ENCODE measurements around the gene MTRF1.
"Not testable (repeated sequence)": the region's sequence is repeated elsewhere in the genome, so short reads cannot be mapped to it uniquely, and the experiment has no call there.

Gene MTRF1

DNA sequence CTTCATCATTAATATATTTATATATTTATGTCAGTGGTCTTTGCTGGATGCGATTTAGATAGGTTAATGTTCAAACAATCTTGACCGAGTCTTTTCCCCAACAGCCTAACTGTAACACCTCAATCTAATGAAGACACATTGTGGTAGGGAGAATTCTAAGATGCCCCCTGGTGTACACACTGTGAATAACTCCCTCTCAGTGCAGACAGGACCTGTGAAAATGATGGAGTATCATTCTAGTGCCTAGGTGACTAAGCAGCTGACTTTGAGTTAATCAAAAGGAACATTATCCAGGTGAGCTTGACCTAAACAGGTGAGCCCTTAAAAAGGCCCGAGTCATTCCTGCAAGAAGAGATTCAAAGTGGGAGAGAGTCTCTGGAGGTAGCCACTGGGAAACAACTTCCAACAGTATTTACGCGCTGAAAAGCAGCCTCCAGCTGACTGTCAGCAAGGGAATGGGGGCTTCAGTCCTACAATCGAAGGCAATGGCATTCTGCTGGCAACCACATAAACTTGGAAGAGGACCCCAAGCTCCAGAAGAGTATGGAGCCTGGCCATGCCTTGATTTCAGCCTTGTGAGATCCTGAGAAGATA is 41.0 kb downstream of the MTRF1 start:
- peak; percentile 95 for FAIRE-seq

DNA sequence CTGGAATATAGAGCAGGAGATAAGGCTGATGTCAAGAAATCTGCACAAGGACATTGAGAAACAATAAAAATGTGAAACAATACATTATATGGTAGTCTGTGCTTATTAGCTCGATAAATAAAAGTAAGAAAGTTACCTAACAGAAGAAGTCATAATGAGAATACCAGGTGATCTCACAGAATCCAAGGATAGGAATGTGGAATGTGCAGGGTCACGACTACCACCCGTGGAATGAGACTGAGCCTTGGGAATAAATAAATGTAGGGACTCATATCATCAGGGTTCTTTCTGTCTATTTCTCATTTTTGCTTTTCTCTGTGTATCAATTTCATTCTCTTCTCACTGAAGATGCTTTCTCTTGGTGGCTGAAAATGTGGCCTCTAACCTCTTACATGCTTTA is 43.0 kb downstream of the MTRF1 start:
- no peak for FAIRE-seq

DNA sequence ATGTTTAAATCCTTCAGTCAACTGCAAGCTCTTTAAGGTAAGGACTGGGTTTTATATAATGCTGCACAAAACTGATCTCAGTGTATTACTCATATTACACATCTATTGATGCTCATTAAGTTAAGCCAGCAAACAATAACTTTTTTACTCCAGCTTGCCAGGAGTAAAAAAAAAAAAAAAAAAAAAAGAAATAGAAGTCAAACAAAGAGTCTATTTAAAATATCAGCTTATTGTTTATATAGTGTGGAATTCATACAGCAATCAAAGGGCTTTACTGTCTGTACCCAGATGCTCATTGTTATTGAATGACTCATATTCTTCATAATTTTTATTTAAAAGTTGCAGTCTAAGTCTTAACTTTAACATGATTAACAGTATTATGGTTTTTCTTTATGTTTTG is 47.2 kb downstream of the MTRF1 start:
- no peak for FAIRE-seq

DNA sequence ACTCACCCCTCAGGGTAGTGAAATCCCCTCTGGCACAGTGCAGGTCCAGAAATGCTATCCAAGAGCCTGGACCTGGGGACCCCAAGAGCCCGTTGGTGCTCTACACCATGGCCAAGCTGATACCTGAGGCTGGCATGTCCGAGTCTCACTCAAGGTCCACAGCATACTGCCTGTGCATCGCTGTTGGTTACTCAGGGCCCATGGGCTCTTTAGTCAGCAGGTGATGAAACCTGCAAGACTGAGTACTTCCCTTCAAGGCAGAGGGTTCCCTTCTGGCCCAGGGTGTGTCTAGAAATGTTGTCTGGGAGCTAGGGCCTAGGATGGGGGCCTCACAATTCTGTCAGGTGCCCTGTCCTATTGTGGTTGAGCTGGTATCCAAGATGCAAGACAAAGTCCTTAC is 49.5 kb downstream of the MTRF1 start:
- no peak for FAIRE-seq

DNA sequence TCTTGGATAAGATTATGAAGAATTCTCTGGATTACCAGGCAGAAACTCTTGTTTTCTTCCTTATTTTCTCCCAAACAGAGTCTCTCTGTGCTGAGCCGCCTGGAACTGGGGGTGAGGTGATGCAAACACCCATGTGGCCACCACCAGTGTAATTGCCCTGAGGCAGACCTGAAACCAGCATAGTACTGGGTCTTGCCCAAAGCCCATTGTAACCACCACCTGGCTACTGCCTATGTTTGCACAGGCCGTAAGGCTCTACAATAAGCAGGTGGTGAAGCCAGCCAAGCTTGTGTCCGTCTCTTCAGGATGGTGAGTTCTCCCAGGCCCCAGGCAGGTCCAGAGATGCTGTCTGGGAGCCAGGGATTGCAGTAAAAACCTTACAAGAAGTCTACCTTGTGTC is 50.1 kb downstream of the MTRF1 start:
- no peak for FAIRE-seq

DNA sequence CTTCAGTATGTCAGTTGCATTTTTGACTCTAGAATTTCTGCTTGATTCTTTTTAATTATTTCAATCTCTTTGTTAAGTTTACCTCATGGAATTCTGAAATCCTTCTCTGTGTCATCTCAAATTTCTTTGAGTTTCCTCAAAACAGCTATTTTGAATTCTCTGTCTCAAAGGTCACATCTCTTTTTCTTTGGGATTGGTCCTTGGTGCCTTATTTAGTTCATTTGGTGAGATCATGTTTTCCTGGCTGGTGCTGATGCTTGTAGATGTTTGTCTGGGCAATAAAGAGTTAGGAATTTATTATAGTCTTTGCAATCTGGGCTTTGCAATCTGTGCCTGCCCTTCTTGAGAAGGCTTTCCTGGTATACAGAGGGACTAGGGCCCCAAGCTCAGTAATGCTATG is 50.5 kb downstream of the MTRF1 start:
- FAIRE-seq = no peak

DNA sequence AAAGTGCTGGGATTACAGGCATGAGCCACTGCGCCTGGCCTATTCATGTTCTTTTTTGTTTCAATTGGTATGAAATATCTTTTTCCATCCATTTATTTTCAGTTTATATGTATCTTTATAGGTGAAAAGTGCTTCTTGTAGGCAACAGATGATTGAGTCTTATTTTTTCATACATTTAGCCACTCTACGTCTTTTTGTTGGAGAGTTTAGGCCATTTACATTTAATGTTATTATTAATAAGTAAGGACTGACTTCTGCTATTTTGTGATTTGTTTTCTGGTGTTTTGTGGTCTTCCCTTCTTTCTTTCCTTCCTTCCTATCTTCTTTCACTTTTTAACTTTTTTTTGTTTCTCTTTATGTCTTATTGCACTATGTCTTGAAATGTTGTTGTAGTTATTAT is 52.3 kb downstream of the MTRF1 start:
- FAIRE-seq = no peak

DNA sequence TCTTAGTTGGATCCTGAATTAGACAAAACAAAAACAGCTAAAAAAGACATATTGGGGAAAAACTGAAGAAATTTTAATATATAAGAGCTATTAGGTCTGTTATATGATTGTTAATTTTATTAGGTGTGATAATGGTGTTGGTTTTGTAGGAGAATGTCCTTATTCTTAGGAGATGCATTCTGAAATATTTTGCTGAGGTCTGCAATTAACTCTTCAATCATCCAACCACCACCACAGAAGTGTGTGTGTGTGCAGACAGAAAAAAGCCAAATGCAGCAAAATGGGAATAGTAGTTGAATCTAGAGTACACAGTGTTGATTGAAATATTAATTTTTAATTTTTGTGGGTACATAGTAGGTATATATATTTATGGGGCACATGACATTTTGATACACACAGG is 56.9 kb downstream of the MTRF1 start:
- no peak for FAIRE-seq

DNA sequence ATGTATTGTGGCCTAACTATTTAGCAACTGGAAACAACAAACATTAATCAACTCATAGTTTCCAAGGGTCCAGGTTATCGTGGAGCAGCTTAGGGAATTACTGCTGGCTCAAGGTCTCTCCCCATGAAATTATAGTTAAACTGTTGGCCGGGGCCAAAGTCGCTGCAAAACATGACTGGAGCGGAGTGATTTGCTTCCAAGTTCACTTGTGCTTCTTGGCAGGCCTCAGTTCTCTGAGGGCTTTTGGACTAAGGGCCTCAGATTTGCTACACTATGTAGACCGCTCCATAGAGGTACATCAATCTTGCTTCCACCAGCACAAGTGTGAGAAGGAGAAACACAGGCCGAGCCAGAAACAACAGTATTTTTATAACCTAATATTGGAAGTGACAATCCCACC is 59.6 kb downstream of the MTRF1 start:
- no peak for FAIRE-seq

DNA sequence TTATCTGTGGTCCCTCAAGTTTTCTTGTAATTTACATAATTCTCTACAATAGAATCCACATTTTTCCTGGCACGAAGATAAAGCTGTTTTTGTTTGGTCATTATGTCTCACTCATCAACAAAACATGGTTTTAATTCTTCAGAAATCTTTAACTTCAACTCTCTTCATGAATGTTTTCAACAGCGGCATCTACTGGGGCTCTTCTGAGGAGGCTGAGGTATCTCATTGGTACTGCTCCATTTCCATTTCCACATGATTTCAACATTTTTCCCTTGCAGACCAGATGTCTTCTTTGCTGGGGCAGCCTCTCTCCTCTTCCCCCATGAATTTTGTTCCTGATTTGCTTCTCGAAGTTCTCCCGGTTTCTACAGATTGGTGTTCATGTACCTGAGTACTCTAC is 63.2 kb downstream of the MTRF1 start:
- no peak for FAIRE-seq

DNA sequence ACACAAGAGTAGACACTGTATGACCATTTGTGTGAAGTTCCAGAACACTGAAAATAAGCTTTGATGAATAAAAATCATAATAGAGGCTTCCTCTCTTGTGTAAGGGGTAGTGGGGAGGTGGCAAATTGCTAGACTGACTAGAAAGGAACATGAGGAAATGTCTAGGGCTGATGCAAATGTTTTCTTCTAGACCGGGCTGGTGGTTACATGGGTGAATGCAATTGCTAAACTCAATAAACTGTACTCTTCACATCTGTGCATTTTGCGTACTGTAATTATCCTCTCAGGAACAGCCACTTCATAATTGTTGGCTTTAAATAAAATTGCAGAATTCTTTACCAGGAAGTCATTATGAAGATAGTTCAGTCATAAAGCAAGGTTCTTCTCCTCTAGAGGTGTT is 63.9 kb downstream of the MTRF1 start:
- FAIRE-seq = no peak

DNA sequence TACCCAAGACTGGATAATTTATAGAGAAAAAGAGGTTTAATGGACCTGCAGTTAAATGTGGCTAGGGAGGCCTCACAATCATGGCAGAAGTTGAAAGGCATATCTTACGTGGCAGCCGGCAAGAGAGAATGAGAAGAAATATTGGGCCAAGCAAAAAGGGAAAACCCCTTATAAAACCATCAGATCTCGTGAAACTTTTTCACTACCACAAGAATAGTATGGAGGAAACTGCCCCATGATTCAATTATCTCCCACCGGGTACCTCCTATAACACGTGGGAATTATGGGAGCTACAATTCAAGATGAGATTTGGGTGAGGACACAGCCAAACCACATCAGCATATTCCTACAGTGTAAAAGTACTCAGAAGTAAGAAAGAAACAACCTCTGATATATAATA is 64.3 kb downstream of the MTRF1 start:
- FAIRE-seq = no peak

DNA sequence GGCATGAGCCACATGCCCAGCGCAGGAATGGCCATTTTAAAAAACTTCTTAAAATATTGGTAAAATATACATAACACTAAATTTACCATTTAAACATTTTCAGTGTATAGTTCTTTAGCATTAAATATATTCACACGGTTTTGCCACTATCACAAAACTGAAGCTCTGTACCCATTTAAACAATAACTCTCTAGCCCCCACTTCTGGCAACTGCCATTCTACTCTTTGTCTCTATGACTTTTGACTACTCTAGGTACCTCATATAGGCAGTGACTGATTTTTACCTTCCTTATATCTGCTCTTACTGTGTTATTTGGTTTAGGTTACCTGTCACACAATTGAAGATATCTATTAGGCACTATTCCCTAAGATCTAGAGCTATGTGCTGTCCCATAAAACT is 66.8 kb downstream of the MTRF1 start:
- FAIRE-seq = no peak

DNA sequence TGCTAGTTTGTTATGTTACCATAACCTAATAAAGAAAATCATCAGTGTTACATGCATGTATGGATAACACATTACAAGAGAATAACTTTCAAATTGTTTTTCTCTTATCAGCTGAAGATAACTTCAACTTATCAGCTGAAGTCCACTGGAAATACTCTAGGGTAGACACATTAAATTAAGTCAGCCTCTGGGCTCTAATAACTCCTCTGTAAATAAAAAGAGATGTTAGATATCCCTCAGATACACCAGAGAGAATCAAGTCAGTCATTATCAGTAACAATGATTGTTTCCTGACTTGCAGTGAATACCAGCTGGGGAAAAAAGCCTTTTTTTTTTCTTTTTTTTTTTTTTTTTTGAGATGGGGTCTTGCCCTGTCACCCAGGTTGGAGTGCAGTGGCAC is 67.4 kb downstream of the MTRF1 start:
- FAIRE-seq = no peak

DNA sequence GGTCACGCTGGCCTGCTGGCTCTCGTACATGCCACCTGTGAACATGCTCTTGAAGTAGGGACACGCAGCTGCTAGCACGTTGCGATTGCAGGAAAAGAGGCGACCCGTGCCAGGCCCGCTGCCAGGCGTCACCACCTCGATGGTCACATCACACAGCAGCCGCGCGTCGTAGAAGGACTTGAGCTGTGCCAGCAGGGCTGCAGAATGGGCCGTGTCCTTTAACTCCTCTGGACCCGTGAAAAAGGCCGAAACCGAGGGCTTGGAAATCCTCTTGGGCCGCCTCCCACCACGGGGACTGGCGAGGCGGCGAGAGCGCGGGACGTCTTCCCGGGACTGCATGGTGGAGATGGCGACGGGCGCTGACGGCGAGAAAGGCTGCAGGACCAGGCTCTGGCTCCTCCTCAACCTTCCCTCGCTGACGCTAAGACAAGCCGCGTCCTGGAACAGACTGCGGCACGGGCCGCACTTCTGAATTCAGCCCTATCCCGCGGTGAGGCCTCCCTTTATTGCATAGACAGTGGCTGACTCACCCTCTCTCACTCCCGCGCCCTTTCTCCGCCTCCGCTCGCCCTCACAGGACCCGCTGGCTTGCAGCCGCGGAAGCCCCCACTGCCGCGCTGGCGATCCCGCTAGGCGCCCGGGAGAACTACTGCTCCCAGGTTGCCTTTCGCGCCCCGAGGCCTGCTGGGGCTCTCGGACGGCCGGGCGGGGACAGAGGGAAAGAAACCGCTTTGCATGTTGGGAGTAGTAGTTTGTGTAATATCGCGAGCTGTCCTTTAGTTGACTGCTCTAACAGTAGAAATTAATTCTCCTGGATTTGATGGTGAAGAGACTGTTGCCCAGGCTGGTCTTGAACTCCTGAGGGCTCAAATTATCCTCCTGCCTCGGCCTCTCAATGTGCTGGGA is 69.2 kb downstream of the MTRF1 start, which contains the start of gene KBTBD7:
Gene KBTBD7 (minus strand): TSS at position 651 of the 906 bp plus-strand sequence. CDS start 312 bp downstream, at position 339.
- peak; percentile 95 for FAIRE-seq

DNA sequence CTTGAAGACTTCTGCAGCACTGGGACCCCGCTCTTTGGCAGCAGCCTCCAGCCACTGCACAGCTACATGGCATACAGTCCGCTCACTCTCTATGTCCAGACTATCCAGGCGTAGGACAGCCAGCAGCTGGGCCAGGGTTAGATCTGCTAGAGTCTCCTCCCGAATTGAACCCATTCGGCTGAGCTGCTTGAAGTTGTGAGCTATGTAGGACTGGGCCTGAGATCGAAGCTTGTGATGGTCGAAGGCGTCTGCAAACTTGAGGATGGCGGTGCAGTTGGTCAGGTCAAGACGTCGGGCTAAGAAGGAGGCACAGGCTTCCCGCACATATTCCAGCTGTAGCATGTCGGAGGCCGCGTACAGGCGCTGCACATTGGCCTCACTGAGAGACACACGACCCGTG is 69.9 kb downstream of the MTRF1 start:
- no peak for FAIRE-seq

DNA sequence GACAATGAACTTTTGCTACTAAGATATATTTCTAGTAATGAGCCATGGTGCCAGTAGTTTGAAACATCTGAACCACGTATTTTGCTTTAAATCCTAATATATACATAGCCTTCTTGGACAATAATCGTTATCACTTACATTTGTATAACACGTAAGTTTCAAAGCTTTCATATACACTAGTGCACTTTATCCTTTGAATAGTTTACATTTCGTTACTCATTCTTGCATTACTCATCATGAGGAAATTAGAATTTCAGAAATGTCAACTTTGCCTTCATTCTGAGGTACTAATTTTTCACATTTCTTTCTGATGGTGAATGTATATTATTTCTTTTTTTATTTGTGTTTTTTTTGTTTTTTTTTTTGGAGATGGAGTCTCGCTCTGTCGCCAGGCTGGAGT is 74.8 kb downstream of the MTRF1 start:
- no peak for FAIRE-seq

DNA sequence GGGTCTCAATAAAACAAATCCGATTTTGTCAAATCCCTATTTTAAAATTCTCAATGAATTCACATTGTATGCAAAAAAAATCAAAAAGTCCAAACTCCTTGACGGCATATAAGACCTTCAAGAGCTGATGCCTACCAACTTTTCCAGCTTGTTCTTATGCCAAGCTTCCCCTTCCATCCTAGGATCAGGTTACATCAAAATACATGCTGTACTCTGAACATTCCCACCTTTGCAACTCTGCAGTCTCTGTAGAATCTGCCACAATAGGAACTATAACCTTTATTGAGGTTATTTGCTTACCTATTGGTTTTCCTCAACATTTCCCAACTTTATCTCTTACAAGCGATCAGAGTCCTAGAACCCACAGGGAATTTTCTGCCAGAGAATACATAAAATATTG is 76.9 kb downstream of the MTRF1 start:
- FAIRE-seq = no peak

DNA sequence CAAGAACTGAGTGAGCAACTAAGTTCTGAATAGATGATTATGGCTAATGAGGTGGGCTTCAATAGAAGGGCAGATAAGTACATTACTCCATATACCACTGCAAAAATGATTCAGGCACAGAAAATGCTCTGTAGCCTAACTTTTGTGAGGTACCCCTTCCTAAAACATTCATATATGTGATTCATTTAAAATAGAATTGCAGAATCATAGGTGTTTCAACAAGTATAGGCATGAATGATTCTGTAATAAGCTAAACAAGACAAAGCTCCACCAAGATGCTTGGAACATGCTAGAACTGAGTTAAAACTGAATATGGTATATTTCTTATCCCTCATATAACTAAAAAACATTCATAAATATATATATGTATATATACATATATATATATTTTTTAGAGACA is 81.1 kb downstream of the MTRF1 start:
- FAIRE-seq = no peak

DNA sequence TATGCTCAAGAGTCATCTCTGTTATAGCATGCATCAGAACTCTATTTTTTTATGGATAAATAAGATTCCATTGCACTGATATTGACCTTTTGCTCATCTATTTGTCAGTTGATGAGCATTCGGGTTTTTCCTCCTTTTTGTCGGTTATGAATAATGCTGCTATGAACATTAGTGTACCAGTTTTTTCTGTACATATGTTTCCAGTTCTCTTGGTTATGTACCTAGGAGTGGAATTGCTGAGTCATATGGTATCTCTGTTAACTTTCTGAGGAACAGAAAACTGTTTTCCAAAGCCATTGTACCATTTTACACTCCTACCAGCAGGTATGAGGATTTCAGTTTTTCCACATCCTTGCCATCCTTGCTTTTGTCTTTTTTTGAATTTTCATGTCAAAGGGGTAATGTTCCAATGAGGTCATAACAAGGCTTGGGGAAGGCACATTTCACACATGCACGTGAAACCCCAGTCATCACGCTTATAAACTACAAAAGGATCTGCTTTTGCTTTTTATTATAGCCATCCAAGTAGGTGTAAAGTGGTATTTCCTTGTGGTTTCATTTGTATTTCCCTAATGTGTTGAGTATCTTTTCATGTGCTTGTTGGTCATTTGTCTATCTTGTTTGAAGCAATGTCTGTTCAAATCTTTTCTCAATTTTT is 83.7 kb downstream of the MTRF1 start:
- FAIRE-seq = no peak

DNA sequence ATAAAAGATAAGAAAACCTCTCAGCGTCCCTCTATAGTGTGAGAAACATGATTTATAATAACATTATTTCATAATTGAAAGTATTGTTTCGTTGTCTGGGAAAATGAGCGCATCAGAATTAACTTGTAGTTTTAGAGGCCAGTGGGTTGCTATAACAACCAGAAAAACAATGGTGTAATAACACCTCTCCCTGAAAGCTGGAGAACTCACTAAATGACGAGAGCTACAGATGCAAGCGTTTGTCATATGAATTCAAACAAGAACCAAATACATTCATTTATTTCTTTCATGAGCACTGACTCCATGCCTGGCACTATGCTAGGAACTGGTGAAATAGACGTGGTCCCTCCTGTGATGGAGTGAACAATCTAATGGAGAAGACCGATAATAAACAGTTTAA is 85.3 kb downstream of the MTRF1 start:
- no peak for FAIRE-seq

DNA sequence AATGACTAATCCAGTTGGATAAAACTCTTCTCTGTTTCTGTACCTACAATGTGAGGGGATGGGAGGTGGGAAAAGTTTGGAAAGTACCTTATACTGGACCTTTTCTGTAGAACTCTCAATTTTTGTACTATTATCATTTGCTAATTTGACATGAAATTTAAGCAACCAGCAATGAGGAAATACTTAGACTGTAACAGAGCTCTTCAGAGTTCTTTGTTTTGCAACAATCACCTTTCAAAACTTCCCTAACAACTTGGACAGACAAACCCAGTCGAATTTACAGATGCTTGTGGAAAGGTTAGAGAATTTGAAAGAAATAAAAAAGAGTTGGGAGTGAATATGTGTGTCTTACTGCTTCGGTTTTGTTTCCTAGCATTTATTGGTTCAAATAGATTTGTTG is 85.8 kb downstream of the MTRF1 start:
- no peak for FAIRE-seq

DNA sequence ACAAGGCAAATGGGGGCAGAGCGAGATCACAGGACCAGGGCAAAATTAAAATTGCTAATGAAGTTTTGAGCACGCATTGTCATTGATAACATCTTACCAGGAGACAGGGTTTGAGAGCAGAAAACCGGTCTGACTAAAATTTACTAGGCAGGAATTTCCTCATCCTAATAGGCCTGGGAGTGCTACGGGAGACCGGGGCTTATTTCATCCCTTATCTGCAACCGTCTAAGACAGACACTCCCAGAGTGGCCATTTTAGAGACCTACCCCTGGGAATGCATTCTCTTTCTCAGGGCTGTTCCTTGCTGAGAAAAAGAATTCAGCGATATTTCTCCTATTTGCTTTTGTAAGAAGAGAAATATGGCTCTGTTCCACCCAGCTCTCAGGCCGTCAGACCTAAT is 87.8 kb downstream of the MTRF1 start:
- FAIRE-seq = not testable (repeated sequence)
